GF-D8 (cell line): ENCODE measurements around the gene RTEL1.
"Not testable (repeated sequence)": the region's sequence is repeated elsewhere in the genome, so short reads cannot be mapped to it uniquely, and the experiment has no call there.

Source experiments
- DNase-seq: peaks from one replicate; lab custom pipeline; 2025; lab: John Stamatoyannopoulos, UW

The RTEL1 gene

GRCh38 chr20:63664861-63665594, 6.9 kb downstream of the RTEL1 start:
- no peak for DNase-seq

- no peak for DNase-seq
These were observed 7.6 kb downstream of the RTEL1 start for GRCh38 chr20:63665708-63666107.

GRCh38 chr20:63667858-63668257, 9.7 kb downstream of the RTEL1 start:
- no peak for DNase-seq

GRCh38 chr20:63668351-63668750, 10.2 kb downstream of the RTEL1 start:
- no peak for DNase-seq

- not testable (repeated sequence) for DNase-seq
These were observed 13.6 kb downstream of the RTEL1 start for GRCh38 chr20:63671695-63672094.

GRCh38 chr20:63672666-63673065, 14.6 kb downstream of the RTEL1 start:
- DNase-seq, result no peak

- DNase-seq, result no peak
These were observed 15.8 kb downstream of the RTEL1 start for GRCh38 chr20:63673951-63674350.

GRCh38 chr20:63675681-63676368, 17.7 kb downstream of the RTEL1 start:
- no peak for DNase-seq

GRCh38 chr20:63678071-63678470, 20.0 kb downstream of the RTEL1 start:
- no peak for DNase-seq

GRCh38 chr20:63678667-63679465, 20.8 kb downstream of the RTEL1 start:
- DNase-seq, result no peak

GRCh38 chr20:63679799-63680305, 21.7 kb downstream of the RTEL1 start:
- no peak for DNase-seq

- no peak for DNase-seq
These were observed 22.3 kb downstream of the RTEL1 start for GRCh38 chr20:63680427-63680826.

GRCh38 chr20:63680857-63681608, 22.9 kb downstream of the RTEL1 start:
- no peak for DNase-seq

- no peak for DNase-seq
These were observed 23.6 kb downstream of the RTEL1 start for GRCh38 chr20:63681609-63682142.

- no peak for DNase-seq
These were observed 24.4 kb downstream of the RTEL1 start for GRCh38 chr20:63682384-63683139.

- DNase-seq, result no peak
These were observed 27.3 kb downstream of the RTEL1 start for GRCh38 chr20:63685269-63686026.

- no peak for DNase-seq
These were observed 28.0 kb downstream of the RTEL1 start for GRCh38 chr20:63686094-63686491.

- peak; percentile 80 for DNase-seq
These were observed 28.6 kb downstream of the RTEL1 start for GRCh38 chr20:63686492-63687321.
